ENCODE data around the gene SLC35E3. TPM values are rescaled to one million over a fixed set of nuclear protein-coding genes. Genes with fewer than 3 reads are reported as not detected.
A peak's percentile ranks its signal among the peaks of the same experiment; 100 is the strongest.

Gene SLC35E3
- total RNA-seq, 1 donor from 2014 or later = 4.7 TPM

DNA sequence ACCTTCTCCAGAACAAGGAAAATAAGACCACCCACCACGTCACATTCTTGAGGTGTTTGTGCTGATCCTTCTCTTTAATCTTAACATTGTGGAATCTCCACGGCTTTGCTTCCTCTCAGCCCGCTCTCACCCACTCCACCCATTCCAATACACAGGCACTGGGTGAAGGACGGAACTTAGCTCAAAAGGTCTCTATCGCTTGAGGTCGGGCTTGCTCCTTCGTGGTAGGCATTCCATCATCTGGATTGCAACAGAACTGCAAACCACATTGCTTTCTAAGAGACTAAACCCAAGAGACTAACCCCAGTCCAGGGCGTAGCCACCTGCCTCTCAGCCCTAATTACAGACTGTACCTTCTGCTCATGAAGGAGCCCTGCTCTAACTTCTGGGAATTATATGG, 38.0 kb downstream of the SLC35E3 start:
- H3K27ac ChIP-seq (ENCODE audit: low read depth, low read length) = no peak overlapping the region
- no peaks in the 10 kb centered on the region for H3K4me1 ChIP-seq (ENCODE audit: control insufficient read depth in 3 of 3, insufficient read depth in 3 of 3, low read length in 3 of 3)
- no peak overlapping the region for H3K4me3 ChIP-seq (ENCODE audit: low read length in 3 of 3)

DNA sequence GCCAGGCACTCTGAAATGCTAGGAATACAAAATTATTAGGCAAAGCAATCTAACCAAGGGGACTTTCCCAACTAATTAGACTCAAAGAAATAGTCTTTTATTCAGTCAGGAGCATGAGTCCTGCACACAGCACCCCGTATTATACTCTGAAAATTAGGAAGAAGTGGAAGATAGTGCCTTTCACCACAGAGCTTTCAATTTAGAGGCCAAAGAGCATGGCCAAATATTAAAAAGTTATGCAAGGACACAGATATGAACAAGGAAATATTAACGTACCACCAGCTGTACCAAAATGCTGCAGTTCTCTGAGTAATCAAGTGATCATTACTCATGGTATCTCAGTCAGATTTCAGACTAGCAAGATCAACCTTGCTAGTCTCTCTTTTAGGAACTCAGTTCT, 39.4 kb downstream of the SLC35E3 start:
- Histone ChIP-seq H3K4me1 (ENCODE audit: control insufficient read depth in 3 of 3, insufficient read depth in 3 of 3, low read length in 3 of 3) (no peaks in the 10 kb centered on the region), H3K27ac (ENCODE audit: low read depth, low read length) (no peak overlapping the region), H3K36me3 (ENCODE audit: control insufficient read depth in 3 of 3, insufficient read depth in 3 of 3, low read length in 3 of 3) (no peaks in the 10 kb centered on the region), H3K9me3 (ENCODE audit: control insufficient read depth in 3 of 3, low read length in 3 of 3) (no peaks in the 10 kb centered on the region), H3K27me3 (ENCODE audit: control insufficient read depth in 3 of 3, insufficient read depth in 3 of 3, low read length in 3 of 3) (no peaks in the 10 kb centered on the region), H3K4me3 (ENCODE audit: low read length in 3 of 3) (no peak overlapping the region), H3K9ac (ENCODE audit: low read depth in 1 of 3, low read length in 3 of 3) (no peak overlapping the region)

More for the DNA sequence above, 38.0 kb downstream of the SLC35E3 start:
- H3K27me3 ChIP-seq (ENCODE audit: control insufficient read depth in 3 of 3, insufficient read depth in 3 of 3, low read length in 3 of 3) = no peaks in the 10 kb centered on the region
- no peaks in the 10 kb centered on the region for H3K9me3 ChIP-seq (ENCODE audit: control insufficient read depth in 3 of 3, low read length in 3 of 3)
- no peaks in the 10 kb centered on the region for H3K36me3 ChIP-seq (ENCODE audit: control insufficient read depth in 3 of 3, insufficient read depth in 3 of 3, low read length in 3 of 3)
- no peak overlapping the region for H3K9ac ChIP-seq (ENCODE audit: low read depth in 1 of 3, low read length in 3 of 3)

DNA sequence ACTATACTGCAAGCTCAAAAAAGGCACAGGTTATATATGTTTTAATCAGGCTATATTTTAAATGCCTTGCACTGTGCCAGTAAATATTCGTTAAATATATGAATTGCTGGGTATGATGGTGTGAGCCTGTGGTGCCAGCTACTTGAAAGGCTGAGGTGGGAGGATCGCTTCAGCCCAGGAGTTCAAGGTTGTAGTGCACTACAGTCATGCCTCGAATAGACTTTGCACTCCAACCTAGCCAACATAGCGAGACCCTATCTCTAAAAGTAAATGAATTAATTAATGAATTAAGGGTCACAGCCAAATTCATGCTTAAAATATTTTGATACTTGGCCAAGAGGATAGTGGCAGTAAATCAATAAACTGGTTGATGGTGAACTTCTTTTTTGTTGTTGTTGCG, 39.8 kb downstream of the SLC35E3 start:
- no peaks in the 10 kb centered on the region for H3K36me3 ChIP-seq (ENCODE audit: control insufficient read depth in 3 of 3, insufficient read depth in 3 of 3, low read length in 3 of 3)
- H3K4me3 ChIP-seq (ENCODE audit: low read length in 3 of 3) = no peak overlapping the region
- no peak overlapping the region for H3K9ac ChIP-seq (ENCODE audit: low read depth in 1 of 3, low read length in 3 of 3)
- H3K9me3 ChIP-seq (ENCODE audit: control insufficient read depth in 3 of 3, low read length in 3 of 3) = no peaks in the 10 kb centered on the region
- no peaks in the 10 kb centered on the region for H3K4me1 ChIP-seq (ENCODE audit: control insufficient read depth in 3 of 3, insufficient read depth in 3 of 3, low read length in 3 of 3)
- no peaks in the 10 kb centered on the region for H3K27me3 ChIP-seq (ENCODE audit: control insufficient read depth in 3 of 3, insufficient read depth in 3 of 3, low read length in 3 of 3)
- H3K27ac ChIP-seq (ENCODE audit: low read depth, low read length) = no peak overlapping the region

DNA sequence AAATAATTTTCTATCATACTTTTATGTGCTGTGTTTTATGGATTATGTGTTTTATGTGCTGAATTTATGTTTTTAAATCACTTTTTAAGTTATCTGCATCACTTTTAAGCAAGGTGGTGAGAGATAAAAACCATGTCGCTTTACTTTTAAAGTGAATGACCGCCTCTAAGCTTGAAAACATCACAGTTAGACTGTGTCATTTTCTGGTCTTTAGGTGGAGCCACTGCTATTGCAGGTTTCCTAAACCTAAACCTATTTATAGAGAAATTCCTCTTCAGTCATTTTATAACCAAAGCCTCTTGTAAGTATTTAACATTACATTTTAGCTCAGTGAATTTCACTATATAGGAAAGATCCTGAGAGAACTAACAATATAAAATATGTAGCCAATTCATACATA, 41.0 kb downstream of the SLC35E3 start:
- H3K4me1 ChIP-seq (ENCODE audit: control insufficient read depth in 3 of 3, insufficient read depth in 3 of 3, low read length in 3 of 3) = no peaks in the 10 kb centered on the region
- no peak overlapping the region for H3K9ac ChIP-seq (ENCODE audit: low read depth in 1 of 3, low read length in 3 of 3)
- peak overlapping the region; percentile 50 for H3K27ac ChIP-seq (ENCODE audit: low read depth, low read length)
- H3K27me3 ChIP-seq (ENCODE audit: control insufficient read depth in 3 of 3, insufficient read depth in 3 of 3, low read length in 3 of 3) = no peaks in the 10 kb centered on the region
- H3K4me3 ChIP-seq (ENCODE audit: low read length in 3 of 3) = no peak overlapping the region
- H3K36me3 ChIP-seq (ENCODE audit: control insufficient read depth in 3 of 3, insufficient read depth in 3 of 3, low read length in 3 of 3) = no peaks in the 10 kb centered on the region
- H3K9me3 ChIP-seq (ENCODE audit: control insufficient read depth in 3 of 3, low read length in 3 of 3) = no peaks in the 10 kb centered on the region

DNA sequence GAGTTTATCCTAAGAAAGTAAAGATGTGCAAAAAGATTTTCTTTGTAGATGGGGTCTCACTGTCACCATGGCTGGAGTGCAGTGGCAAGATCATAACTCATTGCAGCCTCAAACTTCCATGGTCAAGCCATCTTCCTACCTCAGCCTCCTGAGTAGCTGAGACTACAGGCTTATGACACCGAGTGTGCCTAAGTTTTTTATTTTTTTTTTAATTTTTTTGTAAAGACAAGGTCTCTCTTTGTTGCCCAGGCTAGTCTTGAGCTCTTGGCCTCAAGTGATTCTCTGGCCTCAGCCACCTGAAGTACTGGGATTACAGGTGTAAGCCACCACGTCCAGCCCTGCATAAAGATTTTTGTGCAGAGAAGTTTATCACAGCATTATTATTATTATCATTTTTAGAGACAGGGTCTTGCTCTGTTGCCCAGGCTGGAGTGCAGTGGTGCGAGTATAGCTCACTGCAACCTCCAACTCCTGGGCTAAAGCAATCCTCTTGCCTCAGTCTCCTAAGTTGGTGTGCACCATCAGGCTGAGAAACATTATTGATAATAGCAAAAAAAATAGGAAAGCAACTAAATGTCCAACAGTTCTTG, 42.7 kb downstream of the SLC35E3 start:
- no peaks in the 10 kb centered on the region for H3K9me3 ChIP-seq (ENCODE audit: control insufficient read depth in 3 of 3, low read length in 3 of 3)
- H3K4me3 ChIP-seq (ENCODE audit: low read length in 3 of 3) = no peak overlapping the region
- no peaks in the 10 kb centered on the region for H3K27me3 ChIP-seq (ENCODE audit: control insufficient read depth in 3 of 3, insufficient read depth in 3 of 3, low read length in 3 of 3)
- no peak overlapping the region for H3K27ac ChIP-seq (ENCODE audit: low read depth, low read length)
- H3K9ac ChIP-seq (ENCODE audit: low read depth in 1 of 3, low read length in 3 of 3) = no peak overlapping the region
- H3K36me3 ChIP-seq (ENCODE audit: control insufficient read depth in 3 of 3, insufficient read depth in 3 of 3, low read length in 3 of 3) = no peaks in the 10 kb centered on the region
- no peaks in the 10 kb centered on the region for H3K4me1 ChIP-seq (ENCODE audit: control insufficient read depth in 3 of 3, insufficient read depth in 3 of 3, low read length in 3 of 3)

DNA sequence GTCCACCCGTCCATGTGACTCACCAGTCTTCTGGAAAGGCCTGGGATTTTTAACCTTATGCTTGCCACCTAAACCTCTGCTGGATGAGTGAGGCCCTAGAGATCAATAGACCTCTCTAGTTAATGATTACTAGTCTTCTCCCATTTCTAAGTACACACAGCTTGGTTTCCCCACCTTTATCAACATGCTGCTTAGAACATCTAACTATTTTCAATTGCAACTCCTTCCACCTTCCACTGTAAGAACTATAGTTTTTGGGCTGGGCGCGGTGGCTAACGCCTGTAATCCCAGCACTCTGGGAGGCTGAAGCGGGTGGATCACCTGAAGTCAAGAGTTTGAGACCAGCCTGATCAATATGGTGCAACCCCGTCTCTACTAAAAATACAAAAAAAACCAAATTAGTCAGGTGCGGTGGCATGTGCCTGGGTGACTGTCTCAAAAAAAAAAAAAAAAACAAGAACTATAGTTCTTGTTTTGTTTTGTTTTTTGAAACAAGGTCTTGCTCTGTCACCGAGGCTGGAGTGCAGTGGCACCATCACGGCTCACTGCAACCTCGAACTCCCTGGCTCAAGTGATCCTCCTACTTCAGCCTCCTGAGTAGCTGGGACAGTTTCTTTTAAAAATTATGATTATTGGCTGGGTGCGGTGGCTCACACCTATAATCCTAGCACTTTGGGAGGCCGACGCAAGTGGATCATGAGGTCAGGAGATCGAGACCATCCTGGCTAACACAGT, 43.3 kb downstream of the SLC35E3 start:
- H3K36me3 ChIP-seq (ENCODE audit: control insufficient read depth in 3 of 3, insufficient read depth in 3 of 3, low read length in 3 of 3) = no peaks in the 10 kb centered on the region
- H3K9ac ChIP-seq (ENCODE audit: low read depth in 1 of 3, low read length in 3 of 3) = no peak overlapping the region
- no peak overlapping the region for H3K4me3 ChIP-seq (ENCODE audit: low read length in 3 of 3)
- H3K27me3 ChIP-seq (ENCODE audit: control insufficient read depth in 3 of 3, insufficient read depth in 3 of 3, low read length in 3 of 3) = no peaks in the 10 kb centered on the region
- H3K27ac ChIP-seq (ENCODE audit: low read depth, low read length) = no peak overlapping the region
- no peaks in the 10 kb centered on the region for H3K4me1 ChIP-seq (ENCODE audit: control insufficient read depth in 3 of 3, insufficient read depth in 3 of 3, low read length in 3 of 3)
- H3K9me3 ChIP-seq (ENCODE audit: control insufficient read depth in 3 of 3, low read length in 3 of 3) = no peaks in the 10 kb centered on the region

DNA sequence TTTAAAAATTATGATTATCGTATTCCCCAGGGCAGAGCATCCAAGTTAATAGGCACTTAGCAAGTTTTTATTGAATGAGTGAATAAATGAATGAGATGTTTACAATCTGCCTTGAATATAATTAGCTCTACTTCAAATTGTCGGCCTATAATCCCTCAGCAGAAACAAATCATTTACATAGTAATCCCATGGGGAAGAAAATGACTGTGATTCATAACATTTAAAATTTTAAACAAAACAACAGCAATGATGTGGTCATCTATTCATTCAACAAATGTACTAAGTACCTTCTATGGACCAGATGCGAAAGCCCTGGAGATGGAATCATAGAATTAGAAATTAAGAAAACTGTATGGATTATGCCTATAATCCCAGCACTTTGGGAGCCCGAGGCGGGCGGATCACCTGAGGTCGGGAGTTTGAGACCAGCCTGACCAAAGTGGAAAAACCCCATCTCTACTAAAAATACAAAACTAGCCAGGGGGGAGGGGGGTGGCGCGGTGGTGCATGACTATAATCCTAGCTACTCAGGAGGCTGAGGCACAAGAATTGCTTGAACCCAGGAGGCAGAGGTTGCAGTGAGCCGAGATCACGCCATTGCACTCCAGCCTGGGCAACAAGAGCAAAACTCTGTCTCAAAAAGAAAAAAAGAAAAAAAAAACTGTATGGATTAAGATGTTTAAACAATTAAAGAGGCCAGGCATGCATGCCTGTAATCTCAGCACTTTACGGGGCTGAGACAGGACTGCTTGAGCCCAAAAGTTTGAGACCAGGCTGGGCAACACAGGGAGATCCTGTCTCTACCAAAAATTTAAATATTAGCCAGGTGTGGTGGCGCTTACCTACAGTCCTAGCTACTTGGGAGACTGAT, 44.3 kb downstream of the SLC35E3 start:
- no peak overlapping the region for H3K27ac ChIP-seq (ENCODE audit: low read depth, low read length)

DNA sequence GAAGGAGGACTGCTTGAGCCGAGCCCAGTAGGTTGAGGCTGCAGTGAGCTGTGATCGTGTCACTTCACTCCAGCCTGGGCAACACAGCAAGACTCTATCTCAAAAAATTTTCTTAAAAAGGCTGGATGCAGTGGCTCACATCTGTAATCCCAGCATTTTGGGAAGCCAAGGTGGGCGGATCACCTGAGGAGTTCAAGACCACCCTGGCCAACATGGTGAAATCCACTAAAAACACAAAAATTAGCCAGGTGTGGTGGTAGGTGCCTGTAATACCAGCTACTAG, 44.9 kb downstream of the SLC35E3 start:
- Histone ChIP-seq H3K9ac (ENCODE audit: low read depth in 1 of 3, low read length in 3 of 3) (no peak overlapping the region), H3K27me3 (ENCODE audit: control insufficient read depth in 3 of 3, insufficient read depth in 3 of 3, low read length in 3 of 3) (no peaks in the 10 kb centered on the region), H3K36me3 (ENCODE audit: control insufficient read depth in 3 of 3, insufficient read depth in 3 of 3, low read length in 3 of 3) (no peaks in the 10 kb centered on the region), H3K9me3 (ENCODE audit: control insufficient read depth in 3 of 3, low read length in 3 of 3) (no peaks in the 10 kb centered on the region), H3K27ac (ENCODE audit: low read depth, low read length) (no peak overlapping the region), H3K4me1 (ENCODE audit: control insufficient read depth in 3 of 3, insufficient read depth in 3 of 3, low read length in 3 of 3) (no peaks in the 10 kb centered on the region), H3K4me3 (ENCODE audit: low read length in 3 of 3) (no peak overlapping the region)

More for the DNA sequence above, 44.3 kb downstream of the SLC35E3 start:
- Histone ChIP-seq H3K4me3 (ENCODE audit: low read length in 3 of 3) (no peak overlapping the region), H3K9me3 (ENCODE audit: control insufficient read depth in 3 of 3, low read length in 3 of 3) (no peaks in the 10 kb centered on the region), H3K27me3 (ENCODE audit: control insufficient read depth in 3 of 3, insufficient read depth in 3 of 3, low read length in 3 of 3) (no peaks in the 10 kb centered on the region), H3K36me3 (ENCODE audit: control insufficient read depth in 3 of 3, insufficient read depth in 3 of 3, low read length in 3 of 3) (no peaks in the 10 kb centered on the region), H3K4me1 (ENCODE audit: control insufficient read depth in 3 of 3, insufficient read depth in 3 of 3, low read length in 3 of 3) (no peaks in the 10 kb centered on the region), H3K9ac (ENCODE audit: low read depth in 1 of 3, low read length in 3 of 3) (no peak overlapping the region)

DNA sequence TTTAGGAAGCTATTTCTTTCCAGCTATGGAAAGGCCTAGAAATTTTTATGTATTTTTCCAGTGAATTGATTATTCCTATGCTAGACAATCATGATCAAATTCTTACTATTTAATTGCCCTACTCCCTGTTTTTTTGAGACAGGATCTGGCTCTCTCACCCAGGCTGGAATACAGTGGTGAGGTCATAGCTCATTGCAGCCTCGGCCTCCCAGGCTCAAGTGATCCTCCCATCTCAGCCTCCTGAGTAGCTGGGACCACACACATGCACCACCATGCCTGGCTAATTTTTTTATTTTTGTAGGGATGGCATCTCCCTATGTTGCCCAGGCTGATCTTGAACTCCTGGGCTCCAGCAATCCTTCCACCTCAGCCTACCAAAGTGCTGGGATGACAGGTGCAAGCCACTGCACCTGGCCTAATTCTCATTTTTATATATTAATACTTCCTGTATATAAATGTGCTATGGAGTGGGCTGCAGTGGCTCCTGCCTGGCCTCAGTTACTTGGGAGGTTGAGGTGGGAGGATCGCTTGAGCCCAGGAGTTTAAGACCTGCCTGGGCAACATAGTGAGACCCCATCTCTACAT, 46.0 kb downstream of the SLC35E3 start:
- H3K27me3 ChIP-seq (ENCODE audit: control insufficient read depth in 3 of 3, insufficient read depth in 3 of 3, low read length in 3 of 3) = no peaks in the 10 kb centered on the region
- no peaks in the 10 kb centered on the region for H3K9me3 ChIP-seq (ENCODE audit: control insufficient read depth in 3 of 3, low read length in 3 of 3)
- no peak overlapping the region for H3K4me3 ChIP-seq (ENCODE audit: low read length in 3 of 3)

DNA sequence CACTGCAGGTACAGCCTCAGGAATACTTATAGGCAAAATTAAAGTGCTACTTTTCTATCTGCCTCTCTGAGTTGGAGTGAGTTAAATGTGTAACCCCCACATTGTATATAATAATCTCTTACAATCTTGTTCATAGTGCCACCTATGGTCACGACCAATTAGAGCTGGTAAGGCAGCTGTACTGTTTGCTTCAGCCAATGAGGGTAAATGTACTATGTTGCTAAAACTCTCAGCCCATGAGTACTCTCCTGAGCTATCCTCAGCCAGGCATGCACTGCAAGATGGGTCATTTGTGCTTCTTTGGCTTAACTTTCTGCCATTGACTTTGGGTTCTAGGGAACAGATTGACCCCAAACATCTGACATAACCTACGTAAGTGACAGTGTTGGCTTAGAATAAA, 47.0 kb downstream of the SLC35E3 start:
- Histone ChIP-seq H3K36me3 (ENCODE audit: control insufficient read depth in 3 of 3, insufficient read depth in 3 of 3, low read length in 3 of 3) (no peaks in the 10 kb centered on the region), H3K27ac (ENCODE audit: low read depth, low read length) (no peak overlapping the region), H3K9me3 (ENCODE audit: control insufficient read depth in 3 of 3, low read length in 3 of 3) (no peaks in the 10 kb centered on the region), H3K4me1 (ENCODE audit: control insufficient read depth in 3 of 3, insufficient read depth in 3 of 3, low read length in 3 of 3) (no peaks in the 10 kb centered on the region), H3K27me3 (ENCODE audit: control insufficient read depth in 3 of 3, insufficient read depth in 3 of 3, low read length in 3 of 3) (no peaks in the 10 kb centered on the region), H3K4me3 (ENCODE audit: low read length in 3 of 3) (no peak overlapping the region), H3K9ac (ENCODE audit: low read depth in 1 of 3, low read length in 3 of 3) (no peak overlapping the region)

More for the DNA sequence above, 46.0 kb downstream of the SLC35E3 start:
- Histone ChIP-seq H3K4me1 (ENCODE audit: control insufficient read depth in 3 of 3, insufficient read depth in 3 of 3, low read length in 3 of 3) (no peaks in the 10 kb centered on the region), H3K27ac (ENCODE audit: low read depth, low read length) (no peak overlapping the region), H3K36me3 (ENCODE audit: control insufficient read depth in 3 of 3, insufficient read depth in 3 of 3, low read length in 3 of 3) (no peaks in the 10 kb centered on the region), H3K9ac (ENCODE audit: low read depth in 1 of 3, low read length in 3 of 3) (no peak overlapping the region)
